Measurements from ENCODE around the gene CNN3.

DNA sequence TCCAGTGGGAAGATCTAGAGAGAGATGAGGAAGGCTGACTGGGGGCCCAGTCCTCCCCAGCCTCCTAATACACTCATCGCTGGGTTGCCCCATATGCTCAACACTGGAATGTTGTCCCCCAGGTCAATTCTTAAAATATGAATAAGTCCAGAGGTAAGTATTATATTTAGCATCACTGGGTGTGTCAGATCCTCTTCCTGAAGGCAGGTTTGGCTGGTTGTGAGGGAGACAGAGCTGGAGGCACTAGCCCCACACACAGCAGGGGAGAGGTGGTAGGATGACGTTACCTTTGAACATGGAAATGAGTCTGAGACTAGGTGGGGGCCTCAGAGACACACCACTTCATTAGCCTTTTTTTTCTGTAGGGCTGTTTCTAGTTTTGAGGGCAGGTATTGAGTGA, 64.2 kb downstream of the CNN3 start:
- no peak for TF ChIP-seq RFX5 (IDR thresholded peaks at IDR 0.05)
- TF ChIP-seq JUNB (IDR thresholded peaks at IDR 0.05), result no peak
- TF ChIP-seq, protein P1, sequence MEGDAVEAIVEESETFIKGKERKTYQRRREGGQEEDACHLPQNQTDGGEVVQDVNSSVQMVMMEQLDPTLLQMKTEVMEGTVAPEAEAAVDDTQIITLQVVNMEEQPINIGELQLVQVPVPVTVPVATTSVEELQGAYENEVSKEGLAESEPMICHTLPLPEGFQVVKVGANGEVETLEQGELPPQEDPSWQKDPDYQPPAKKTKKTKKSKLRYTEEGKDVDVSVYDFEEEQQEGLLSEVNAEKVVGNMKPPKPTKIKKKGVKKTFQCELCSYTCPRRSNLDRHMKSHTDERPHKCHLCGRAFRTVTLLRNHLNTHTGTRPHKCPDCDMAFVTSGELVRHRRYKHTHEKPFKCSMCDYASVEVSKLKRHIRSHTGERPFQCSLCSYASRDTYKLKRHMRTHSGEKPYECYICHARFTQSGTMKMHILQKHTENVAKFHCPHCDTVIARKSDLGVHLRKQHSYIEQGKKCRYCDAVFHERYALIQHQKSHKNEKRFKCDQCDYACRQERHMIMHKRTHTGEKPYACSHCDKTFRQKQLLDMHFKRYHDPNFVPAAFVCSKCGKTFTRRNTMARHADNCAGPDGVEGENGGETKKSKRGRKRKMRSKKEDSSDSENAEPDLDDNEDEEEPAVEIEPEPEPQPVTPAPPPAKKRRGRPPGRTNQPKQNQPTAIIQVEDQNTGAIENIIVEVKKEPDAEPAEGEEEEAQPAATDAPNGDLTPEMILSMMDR (IDR thresholded peaks at IDR 0.05), result no peak

All from A549 (cell line).